G401.6 (cell line): ENCODE data around the gene SLC22A14.
"Not testable (repeated sequence)": the region's sequence is repeated elsewhere in the genome, so short reads cannot be mapped to it uniquely, and the experiment has no call there.

Experiments
- FAIRE-seq: peaks from 2 replicates; lab custom pipeline; 2012; peaks lifted over from hg19 to GRCh38; lab: Jason Lieb, UNC

Gene SLC22A14

GRCh38 chr3:38313695-38314094 is 31.6 kb downstream of the SLC22A14 start:
- FAIRE-seq = no peak

GRCh38 chr3:38314112-38314763 is 32.1 kb downstream of the SLC22A14 start:
- FAIRE-seq = no peak

- no peak for FAIRE-seq
Measured at GRCh38 chr3:38314764-38315487, 32.8 kb downstream of the SLC22A14 start.

- no peak for FAIRE-seq
Measured at GRCh38 chr3:38315488-38316230, 33.6 kb downstream of the SLC22A14 start.

GRCh38 chr3:38316356-38317191 is 34.5 kb downstream of the SLC22A14 start:
- no peak for FAIRE-seq

GRCh38 chr3:38317192-38317759 is 35.2 kb downstream of the SLC22A14 start:
- FAIRE-seq = no peak

GRCh38 chr3:38318766-38319671 is 36.9 kb downstream of the SLC22A14 start:
- FAIRE-seq = no peak

GRCh38 chr3:38320638-38321037 is 38.5 kb downstream of the SLC22A14 start:
- FAIRE-seq = not testable (repeated sequence)

GRCh38 chr3:38323060-38323459 is 41.0 kb downstream of the SLC22A14 start:
- no peak for FAIRE-seq

GRCh38 chr3:38325256-38325655 is 43.2 kb downstream of the SLC22A14 start:
- FAIRE-seq = no peak

- FAIRE-seq = no peak
Measured at GRCh38 chr3:38327335-38328009, 45.4 kb downstream of the SLC22A14 start.

- FAIRE-seq = no peak
Measured at GRCh38 chr3:38331257-38332022, 49.3 kb downstream of the SLC22A14 start.

GRCh38 chr3:38332201-38332600 is 50.1 kb downstream of the SLC22A14 start:
- FAIRE-seq = no peak

- FAIRE-seq = no peak
Measured at GRCh38 chr3:38334142-38335055, 52.3 kb downstream of the SLC22A14 start.

GRCh38 chr3:38335263-38335662 is 53.2 kb downstream of the SLC22A14 start:
- no peak for FAIRE-seq

GRCh38 chr3:38337703-38338102 is 55.6 kb downstream of the SLC22A14 start:
- FAIRE-seq = no peak

GRCh38 chr3:38343797-38344594 is 61.9 kb downstream of the SLC22A14 start:
- FAIRE-seq = no peak
